Stimulated activated naive CD8-positive, alpha-beta T cell treated with anti-CD3 and anti-CD28 coated beads, Interleukin-15, Interleukin-2, amounts not matched to agents 100 ng/mL and 50 ng/mL, for 24 hours (primary cell): ENCODE measurements around the gene DNAH14.
"Not testable (repeated sequence)": the region's sequence is repeated elsewhere in the genome, so short reads cannot be mapped to it uniquely, and the experiment has no call there.

Experiments
- H3K27ac Mint-ChIP-seq: one replicate; pipeline ENCODE4 v1.8.0; 2021; ENCODE audit warnings: mild to moderate bottlenecking, mixed read lengths
- H3K27me3 Mint-ChIP-seq: one replicate; pipeline ENCODE4 v1.8.0; 2021; ENCODE audit warnings: mixed read lengths
- H3K36me3 Mint-ChIP-seq: one replicate; pipeline ENCODE4 v1.8.0; 2021; ENCODE audit warnings: low read depth, mixed read lengths
- H3K4me1 Mint-ChIP-seq: one replicate; pipeline ENCODE4 v1.8.0; 2021; ENCODE audit warnings: low read depth, mixed read lengths
- H3K4me3 Mint-ChIP-seq: one replicate; pipeline ENCODE4 v1.8.0; 2021; ENCODE audit warnings: mild to moderate bottlenecking, mixed read lengths
- H3K9me3 Mint-ChIP-seq: one replicate; pipeline ENCODE4 v1.8.0; 2021; ENCODE audit warnings: mixed read lengths

The DNAH14 gene

DNA sequence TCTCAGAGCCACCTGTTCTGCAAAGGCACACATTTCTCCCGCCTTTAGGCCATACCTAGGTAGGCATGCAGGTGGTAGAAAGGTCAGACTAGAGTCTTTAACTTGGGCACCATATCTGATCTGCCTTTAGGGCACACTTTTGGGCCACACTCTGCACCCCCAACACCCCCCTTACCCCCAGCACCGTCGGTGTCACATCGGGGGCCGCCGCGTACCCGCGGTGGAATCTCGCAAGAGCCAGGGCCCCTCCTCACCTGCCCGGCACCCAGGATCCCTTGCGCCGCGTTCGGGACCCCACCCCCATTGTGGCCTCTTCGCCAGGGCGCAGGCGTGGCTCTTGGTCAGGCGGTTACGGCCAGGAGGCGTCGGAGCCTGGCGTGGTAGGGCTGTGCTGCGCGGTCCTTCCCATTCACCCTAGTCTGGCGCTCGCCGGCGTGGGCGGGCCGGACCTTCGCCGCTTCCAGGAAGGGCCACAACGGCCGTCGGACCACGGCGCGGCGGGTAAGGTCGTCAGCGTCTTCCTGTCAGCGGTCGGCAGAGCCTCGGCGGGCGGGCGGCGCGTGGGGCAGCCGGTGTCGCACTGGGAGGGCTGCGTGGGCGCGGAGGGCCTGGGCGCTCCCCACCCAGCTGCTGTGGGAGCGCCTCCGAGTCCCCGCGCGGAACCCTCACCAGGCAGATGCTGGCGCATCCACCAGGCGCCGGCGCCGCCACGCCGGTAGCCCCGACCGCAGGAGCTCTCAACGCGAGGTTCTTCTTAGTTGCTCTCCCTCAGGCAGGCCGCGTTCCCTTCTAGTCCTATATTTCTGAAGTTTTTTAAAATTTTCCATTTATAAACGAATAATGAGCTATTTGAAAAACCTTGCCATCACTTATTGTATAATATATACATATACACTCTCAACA is at the start of gene DNAH14:
Gene DNAH14 (plus strand): TSS at position 341 of the 903 bp plus-strand sequence. CDS start 23,028 bp downstream, outside the sequence.
- Mint-ChIP-seq H3K4me1 (no peaks in the 10 kb centered on the region), H3K9me3 (peaks cover 21% of the 10 kb centered on the region), H3K4me3 (peak within 1 kb of the TSS; percentile 53), H3K27ac (no peak within 1 kb of the TSS), H3K27me3 (peaks cover 36% of the 10 kb centered on the region), H3K36me3 (peaks cover 4% of the 10 kb centered on the region)

DNA sequence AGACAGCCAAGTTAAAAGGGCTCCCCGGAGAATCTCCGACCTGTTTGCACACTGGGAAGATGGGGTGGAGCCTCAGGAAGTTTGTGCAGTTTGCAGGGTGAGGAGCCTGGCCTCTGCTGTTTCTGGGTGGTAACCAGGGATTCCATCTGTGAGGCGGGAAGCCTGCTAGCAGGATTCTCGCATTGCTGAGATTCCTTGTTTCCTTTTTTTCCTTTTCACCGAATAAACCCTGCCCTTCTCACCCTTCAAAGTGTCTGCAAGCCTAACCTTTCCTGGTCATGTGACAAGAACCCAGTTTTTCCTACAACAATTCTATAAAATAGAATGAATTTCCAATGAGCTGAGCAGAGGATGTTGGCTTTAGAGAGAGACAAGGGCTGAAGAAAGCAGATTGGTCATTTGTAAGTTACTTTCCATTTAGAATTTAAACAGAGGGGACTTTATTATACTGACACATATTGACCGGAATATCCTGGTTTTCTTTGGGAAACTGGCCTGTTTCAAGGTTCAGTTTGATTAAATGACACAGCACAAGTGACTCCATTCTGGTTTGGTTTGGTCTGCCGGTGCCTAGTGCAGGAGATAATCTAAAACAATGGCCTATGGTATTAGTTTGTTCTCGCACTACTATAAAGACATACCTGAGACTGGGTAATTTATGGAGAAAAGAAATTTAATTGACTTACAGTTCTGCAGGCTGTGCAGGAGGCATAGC is 48.7 kb upstream of the DNAH14 start:
- Mint-ChIP-seq H3K27ac (no peak overlapping the region), H3K4me1 (no peaks in the 10 kb centered on the region), H3K4me3 (no peak overlapping the region), H3K9me3 (peaks cover 8% of the 10 kb centered on the region), H3K27me3 (peaks cover 29% of the 10 kb centered on the region), H3K36me3 (no peaks in the 10 kb centered on the region)

DNA sequence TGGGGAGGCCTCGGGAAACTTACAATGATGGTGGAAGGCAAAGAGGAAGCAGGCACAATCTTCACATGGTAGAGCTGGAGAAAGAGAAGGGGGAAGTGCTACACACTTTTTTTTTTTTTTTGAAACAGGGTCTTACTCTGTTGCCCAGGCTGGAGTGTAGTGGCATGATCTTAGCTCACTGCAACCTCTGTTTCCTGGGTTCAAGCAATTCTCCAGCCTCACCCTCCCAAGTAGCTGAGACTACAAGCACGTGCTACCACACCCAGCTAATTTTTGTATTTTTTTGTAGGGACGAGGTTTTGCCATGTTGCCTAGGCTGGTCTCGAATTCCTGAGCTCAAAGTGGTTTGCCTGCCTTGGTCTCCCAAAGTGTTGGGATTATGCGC is 48.2 kb upstream of the DNAH14 start:
- not testable (repeated sequence) for H3K36me3 Mint-ChIP-seq, H3K4me3 Mint-ChIP-seq, H3K27ac Mint-ChIP-seq, H3K4me1 Mint-ChIP-seq
- H3K27me3 Mint-ChIP-seq = peaks cover 30% of the 10 kb centered on the region
- peaks cover 14% of the 10 kb centered on the region for H3K9me3 Mint-ChIP-seq

DNA sequence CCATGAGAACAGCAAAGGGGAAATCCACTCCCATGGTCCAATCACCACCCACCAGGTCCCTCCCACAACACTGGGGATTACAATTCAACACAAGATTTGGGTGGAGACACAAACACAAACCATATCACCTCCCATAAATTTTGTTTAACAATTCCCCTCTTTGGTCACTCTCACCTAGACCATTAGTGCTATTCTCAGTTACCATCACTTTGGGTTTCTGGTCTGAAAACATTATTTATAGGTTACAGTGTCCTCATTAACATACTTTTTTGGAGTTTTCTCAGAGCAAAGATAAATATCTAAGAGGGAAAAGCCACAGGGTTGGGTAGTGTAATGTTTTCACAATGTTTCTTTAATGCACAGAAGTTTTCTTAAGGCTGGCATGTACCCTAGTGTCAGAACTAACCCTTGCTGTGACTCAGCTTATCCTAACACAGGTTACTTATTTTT is 47.7 kb upstream of the DNAH14 start:
- H3K9me3 Mint-ChIP-seq = peaks cover 14% of the 10 kb centered on the region
- H3K4me1 Mint-ChIP-seq = no peaks in the 10 kb centered on the region
- H3K27me3 Mint-ChIP-seq = peaks cover 26% of the 10 kb centered on the region
- no peak overlapping the region for H3K4me3 Mint-ChIP-seq
- H3K36me3 Mint-ChIP-seq = no peaks in the 10 kb centered on the region
- no peak overlapping the region for H3K27ac Mint-ChIP-seq

DNA sequence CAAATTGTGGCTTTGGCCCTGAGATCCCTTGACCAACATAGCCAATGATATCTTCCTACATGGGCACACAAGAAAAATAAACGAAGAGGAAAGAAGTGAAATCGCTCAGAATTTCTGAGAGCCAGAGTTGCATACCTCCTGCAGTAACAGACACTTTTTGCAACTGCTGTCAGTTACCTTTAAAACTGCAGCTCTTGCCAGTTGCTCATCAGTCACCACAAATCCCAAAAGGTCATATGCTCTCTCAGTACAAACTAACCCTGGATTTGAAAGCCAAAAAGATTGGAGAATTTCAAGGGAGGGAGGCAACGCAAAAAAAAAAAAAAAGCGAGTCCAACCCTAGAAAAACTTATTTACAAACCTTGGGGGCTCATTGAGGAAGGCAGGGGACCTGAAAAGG is 47.2 kb upstream of the DNAH14 start:
- no peak overlapping the region for H3K4me3 Mint-ChIP-seq

DNA sequence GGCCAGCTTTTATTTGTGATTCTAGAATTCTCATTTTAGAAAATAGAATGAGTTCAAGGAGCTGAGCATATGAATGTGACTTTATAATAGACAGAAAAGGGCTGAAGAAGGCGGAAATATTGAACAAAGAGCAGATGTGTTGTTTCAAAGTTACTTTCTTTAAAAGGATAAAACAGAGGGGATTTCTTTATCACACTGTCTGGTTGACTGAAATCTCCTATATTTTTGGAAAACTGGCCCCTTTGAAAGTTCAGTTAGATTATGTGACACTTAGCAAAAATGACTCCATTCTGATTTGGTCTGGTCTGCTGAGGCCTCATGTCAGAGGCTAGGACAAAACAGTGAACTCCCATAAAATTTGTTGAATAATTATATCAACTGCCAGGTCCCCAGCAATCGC is 46.4 kb upstream of the DNAH14 start:
- Mint-ChIP-seq H3K4me1 (no peaks in the 10 kb centered on the region), H3K27me3 (peaks cover 24% of the 10 kb centered on the region), H3K4me3 (no peak overlapping the region), H3K36me3 (no peaks in the 10 kb centered on the region), H3K9me3 (peaks cover 14% of the 10 kb centered on the region), H3K27ac (no peak overlapping the region)

More for the DNA sequence above, 47.2 kb upstream of the DNAH14 start:
- Mint-ChIP-seq H3K27ac (no peak overlapping the region), H3K36me3 (no peaks in the 10 kb centered on the region), H3K4me1 (no peaks in the 10 kb centered on the region), H3K9me3 (peaks cover 14% of the 10 kb centered on the region), H3K27me3 (peaks cover 25% of the 10 kb centered on the region)

DNA sequence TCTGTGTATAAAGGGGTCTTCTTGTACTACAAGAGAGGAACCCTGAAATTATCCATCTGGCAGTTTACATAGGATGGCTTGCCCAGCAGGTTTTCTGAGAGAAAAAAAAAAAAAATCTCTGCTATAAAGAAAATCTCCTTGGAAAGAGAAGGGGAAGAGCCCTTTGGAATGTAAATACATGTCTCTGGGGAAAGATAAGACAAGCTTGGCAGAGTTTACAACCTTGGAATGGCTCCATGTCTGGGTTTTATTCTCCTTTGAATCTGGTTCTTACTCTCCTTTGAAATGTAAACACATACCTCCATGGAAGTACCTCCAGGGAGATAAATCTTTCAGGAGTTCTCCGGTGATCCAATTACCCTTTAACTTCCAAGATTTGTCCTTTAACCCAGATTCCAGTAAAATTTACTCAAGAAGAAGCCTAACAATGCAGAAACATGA is 45.1 kb upstream of the DNAH14 start:
- H3K27me3 Mint-ChIP-seq = peaks cover 14% of the 10 kb centered on the region
- H3K27ac Mint-ChIP-seq = no peak overlapping the region
- no peaks in the 10 kb centered on the region for H3K36me3 Mint-ChIP-seq
- no peak overlapping the region for H3K4me3 Mint-ChIP-seq
- no peaks in the 10 kb centered on the region for H3K4me1 Mint-ChIP-seq
- peaks cover 14% of the 10 kb centered on the region for H3K9me3 Mint-ChIP-seq

DNA sequence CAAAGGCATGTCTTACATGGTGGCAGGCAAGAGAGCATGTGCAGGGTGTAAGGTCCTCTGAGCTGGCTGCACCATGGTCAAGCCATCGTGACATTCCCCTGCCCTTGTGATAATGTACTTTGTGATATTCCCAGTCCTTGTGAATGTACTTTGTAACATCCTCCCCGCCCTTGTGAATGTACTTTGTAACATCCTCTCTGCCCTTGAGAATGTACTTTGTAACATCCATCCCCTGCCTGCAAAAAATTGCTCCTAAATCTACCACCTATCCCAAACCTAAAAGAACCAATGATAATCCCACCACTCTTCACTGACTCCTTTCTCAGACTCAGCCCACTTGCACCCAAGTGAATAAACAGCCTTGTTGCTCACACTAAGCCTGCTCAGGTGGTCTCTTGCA is 44.1 kb upstream of the DNAH14 start:
- Mint-ChIP-seq H3K27me3 (peaks cover 12% of the 10 kb centered on the region), H3K9me3 (peaks cover 14% of the 10 kb centered on the region)
- H3K4me1 Mint-ChIP-seq, H3K36me3 Mint-ChIP-seq, H3K27ac Mint-ChIP-seq, H3K4me3 Mint-ChIP-seq: not testable (repeated sequence)

DNA sequence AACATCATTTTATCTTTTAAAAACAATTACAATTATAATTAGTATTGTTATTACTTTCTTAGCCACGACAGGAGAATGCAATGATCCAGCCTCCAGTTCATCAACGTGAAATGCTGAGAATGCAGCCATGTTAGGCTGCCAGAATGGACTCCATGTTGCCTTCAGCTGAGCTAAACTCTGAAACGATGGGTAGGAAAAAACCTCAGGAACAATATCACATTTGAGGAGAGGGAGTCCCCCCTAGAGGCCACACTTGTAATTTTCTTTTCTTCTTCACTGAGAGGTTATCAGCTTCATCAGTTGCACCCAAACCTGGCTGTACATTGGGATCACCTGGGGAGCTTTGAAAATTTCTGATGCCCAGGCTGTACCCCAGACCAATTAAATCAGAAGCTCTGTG is 34.6 kb upstream of the DNAH14 start:
- Mint-ChIP-seq H3K27me3 (peaks cover 7% of the 10 kb centered on the region), H3K9me3 (peaks cover 10% of the 10 kb centered on the region), H3K4me3 (no peak overlapping the region), H3K27ac (no peak overlapping the region), H3K4me1 (no peaks in the 10 kb centered on the region), H3K36me3 (no peaks in the 10 kb centered on the region)

DNA sequence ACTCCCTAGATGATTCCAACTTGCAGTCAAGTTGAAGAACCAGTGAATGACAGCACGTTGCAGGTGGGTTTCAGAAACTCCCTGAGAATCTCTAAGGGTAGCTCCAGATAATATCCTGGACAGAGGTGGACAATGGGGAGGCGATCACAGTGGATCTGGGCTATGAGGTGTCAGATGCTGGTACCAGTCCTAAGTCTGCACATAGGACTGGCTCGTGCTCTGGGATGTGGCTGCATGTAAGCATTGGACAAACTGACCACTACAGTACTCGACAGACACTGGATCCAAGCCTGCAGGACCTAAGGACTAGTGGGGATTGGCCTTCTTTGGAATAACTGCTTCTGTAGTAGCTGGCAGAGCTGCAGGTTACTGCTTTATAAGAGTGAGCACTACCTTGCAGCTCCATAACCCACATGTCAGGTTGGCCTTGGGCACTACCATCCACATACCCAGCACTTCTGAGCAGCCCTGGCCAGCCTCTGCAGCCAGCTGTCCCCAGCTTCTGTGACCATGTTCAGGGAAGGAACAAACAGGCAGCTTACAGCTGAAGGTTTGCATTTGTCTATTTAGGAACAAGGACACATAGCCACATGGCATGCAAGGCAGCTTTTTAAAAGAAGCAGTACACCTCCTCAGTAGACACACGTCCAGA is 33.2 kb upstream of the DNAH14 start:
- Mint-ChIP-seq H3K27me3 (peaks cover 7% of the 10 kb centered on the region), H3K9me3 (peaks cover 10% of the 10 kb centered on the region), H3K4me1 (no peaks in the 10 kb centered on the region), H3K4me3 (no peak overlapping the region), H3K36me3 (no peaks in the 10 kb centered on the region), H3K27ac (no peak overlapping the region)

DNA sequence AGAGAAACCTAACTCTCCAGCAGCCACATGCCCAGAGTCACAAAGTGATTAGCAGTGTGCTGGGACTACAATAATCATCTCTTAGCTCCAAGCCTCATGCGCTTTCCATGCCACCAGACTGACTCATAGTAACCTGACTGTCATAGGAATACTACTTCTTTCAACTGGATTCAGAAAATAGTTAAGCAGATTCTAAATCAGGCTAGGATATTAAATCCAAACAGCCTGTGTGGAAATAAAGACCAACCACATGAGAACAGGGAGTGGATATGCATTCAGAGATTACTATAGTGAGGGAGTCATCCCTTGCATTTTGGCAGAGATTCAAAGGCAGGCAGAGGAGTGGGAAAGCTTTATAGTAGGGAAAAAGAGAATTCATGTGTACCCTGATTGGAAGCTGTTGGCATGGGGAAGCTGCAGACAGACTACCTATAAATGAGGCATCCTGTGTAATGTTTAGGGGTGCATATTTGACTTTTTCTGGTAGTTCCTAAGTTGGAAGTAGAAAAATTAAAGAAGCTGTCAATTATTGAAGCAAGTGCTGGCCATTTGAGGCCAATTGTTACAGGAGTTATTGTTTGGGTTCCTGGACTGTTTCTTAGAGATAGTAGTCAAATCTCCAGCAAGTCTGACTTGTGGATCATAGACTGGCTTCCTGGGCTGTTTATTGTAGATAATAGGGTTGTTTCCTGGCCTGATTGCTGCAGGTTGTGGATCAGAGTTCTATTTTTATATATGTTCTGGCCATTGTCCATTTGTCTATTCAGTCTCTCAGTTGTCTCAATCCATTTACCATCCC is 31.7 kb upstream of the DNAH14 start:
- H3K27me3 Mint-ChIP-seq = peaks cover 10% of the 10 kb centered on the region
- H3K4me1 Mint-ChIP-seq = no peaks in the 10 kb centered on the region

DNA sequence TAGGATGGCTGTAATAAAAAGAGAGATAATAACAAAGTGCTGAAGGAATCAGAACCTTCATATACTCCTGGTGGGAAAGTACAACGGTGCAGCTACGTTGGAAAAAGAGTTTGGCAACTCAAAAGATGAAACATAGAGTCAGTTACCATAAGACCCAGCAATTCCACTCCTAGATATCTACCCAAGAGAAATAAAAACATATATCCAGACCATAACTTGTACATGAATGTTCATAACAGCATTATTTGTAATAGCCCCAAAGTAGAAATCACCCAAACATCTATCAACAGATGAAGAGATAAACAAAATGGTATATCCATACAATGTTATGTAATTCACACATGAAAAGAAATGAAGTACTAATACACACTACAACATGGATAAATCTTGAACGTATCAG is 30.5 kb upstream of the DNAH14 start:
- Mint-ChIP-seq H3K27ac (no peak overlapping the region), H3K27me3 (peaks cover 10% of the 10 kb centered on the region), H3K9me3 (peaks cover 10% of the 10 kb centered on the region), H3K4me3 (no peak overlapping the region), H3K36me3 (no peaks in the 10 kb centered on the region), H3K4me1 (no peaks in the 10 kb centered on the region)

More for the DNA sequence above, 31.7 kb upstream of the DNAH14 start:
- peaks cover 10% of the 10 kb centered on the region for H3K9me3 Mint-ChIP-seq
- H3K36me3 Mint-ChIP-seq = no peaks in the 10 kb centered on the region
- no peak overlapping the region for H3K4me3 Mint-ChIP-seq
- H3K27ac Mint-ChIP-seq = no peak overlapping the region

DNA sequence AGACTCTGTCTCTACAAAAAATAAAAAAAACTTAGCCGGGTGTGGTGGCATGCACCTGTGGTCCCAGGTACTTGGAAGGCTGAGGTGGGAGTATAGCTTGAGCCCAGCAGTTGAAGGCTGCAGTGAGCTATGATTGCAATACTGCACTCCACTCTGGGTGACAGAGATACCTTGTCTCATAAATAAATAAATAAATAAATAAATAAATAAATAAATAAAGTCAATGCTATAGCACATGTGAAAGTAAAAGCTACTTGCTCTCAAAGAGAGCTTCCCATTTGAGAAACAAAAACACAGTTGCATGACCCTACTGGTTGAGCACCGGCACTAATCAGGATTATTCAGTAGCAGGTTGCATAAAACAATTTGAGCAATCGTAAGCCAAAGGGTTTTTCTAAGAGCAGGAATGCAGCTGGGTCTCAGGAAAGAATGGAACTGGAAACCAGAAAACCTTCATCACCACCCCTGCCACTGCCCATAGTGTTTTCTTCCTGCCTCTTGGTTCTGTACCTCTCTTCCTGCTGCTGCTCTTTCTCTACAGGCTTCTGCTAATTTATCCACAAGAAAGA is 29.3 kb upstream of the DNAH14 start:
- Mint-ChIP-seq H3K4me1 (no peaks in the 10 kb centered on the region), H3K4me3 (no peak overlapping the region), H3K36me3 (no peaks in the 10 kb centered on the region)

More for the DNA sequence above, 29.3 kb upstream of the DNAH14 start:
- peaks cover 14% of the 10 kb centered on the region for H3K27me3 Mint-ChIP-seq
- peaks cover 10% of the 10 kb centered on the region for H3K9me3 Mint-ChIP-seq
- H3K27ac Mint-ChIP-seq = no peak overlapping the region
